Vagina (tissue), 2 donors: ENCODE data around the gene AHNAK2. TPM values are rescaled to one million over a fixed set of nuclear protein-coding genes. Genes with fewer than 3 reads are reported as not detected.
"Not testable (repeated sequence)": the region's sequence is repeated elsewhere in the genome, so short reads cannot be mapped to it uniquely, and the experiment has no call there.

Source experiments
- DNase-seq, 2 donors: peaks; one replicate each; pipeline ENCODE4 v3.0.0-alpha.2; 2017; ENCODE audit errors: extremely low spot score in 2 of 2
- H3K27ac ChIP-seq: fragments of 200-600 bp; sonication (generic); one replicate; pipeline ENCODE4 v1.5.1; 2019
- H3K27me3 ChIP-seq: fragments of 200-600 bp; sonication (generic); one replicate; pipeline ENCODE4 v1.5.1; 2019
- H3K36me3 ChIP-seq, 2 donors: fragments of 200-600 bp; sonication (generic); one replicate each; pipeline ENCODE4 v1.5.1; 2017 to 2019
- H3K4me1 ChIP-seq: fragments of 200-600 bp; sonication (generic); one replicate; pipeline ENCODE4 v1.5.1; 2019
- H3K4me3 ChIP-seq, 2 donors: fragments of 200-600 bp; sonication (generic); 1 replicate in 1 of 2; 2 replicates in 1 of 2; pipeline ENCODE4 v1.5.1; 2016 to 2019
- H3K9me3 ChIP-seq: fragments of 200-600 bp; sonication (generic); one replicate; pipeline ENCODE4 v1.5.1; 2019
- CTCF ChIP-seq, 3 experiments: fragments of 450-650 bp in 2 of 3; fragments of 200-600 bp in 1 of 3; sonication (generic) in 1 of 3; IDR thresholded peaks; one replicate each; pipeline ENCODE4 v1.5.1; 2017 to 2019; ENCODE audit warnings: antibody characterized with exemption in 3 of 3, mild to moderate bottlenecking in 2 of 3, moderate library complexity in 2 of 3
- POLR2A ChIP-seq, 2 donors: fragments of 450-650 bp; IDR thresholded peaks; one replicate each; pipeline ENCODE4 v1.6.1; 2017; ENCODE audit warnings: antibody characterized with exemption in 2 of 2, mild to moderate bottlenecking in 2 of 2, moderate library complexity in 2 of 2
- POLR2AphosphoS5 ChIP-seq, 2 donors: sonication (generic); formaldehyde crosslinking; IDR thresholded peaks; one replicate each; pipeline ENCODE4 v1.9.0; 2017; ENCODE audit warnings: antibody characterized with exemption in 2 of 2, mild to moderate bottlenecking in 2 of 2, low read depth in 1 of 2; ENCODE audit not compliant: insufficient read depth in 1 of 2
- intact Hi-C: fragments of 100-400 bp; cut with DNase I; formaldehyde crosslinking; loops from one replicate; pipeline ENCODE4 v1.15.1; 2023
- total RNA-seq: library from RNA; depleted of rRNA; stranded (reverse); fragments of >200 nt; gene quantifications from one replicate; pipeline ENCODE4 v1.2.3, GENCODE V29; 2016

Gene AHNAK2
- total RNA-seq, 1 donor from 2014 or later: 180 TPM

GRCh38 chr14:104891664-104892530 is 86.3 kb downstream of the AHNAK2 start:
- Histone ChIP-seq H3K27ac (no peak overlapping the region), H3K9me3 (no peaks in the 10 kb centered on the region), H3K27me3 (no peaks in the 10 kb centered on the region), H3K36me3 (peaks cover 0 to 4% of the 10 kb centered on the region in 2 donors), H3K4me1 (peaks cover 13% of the 10 kb centered on the region), H3K4me3 (no peak overlapping the region)
- no peak for DNase-seq
- intact Hi-C loops: no loop called here
- no peak for TF ChIP-seq CTCF (IDR thresholded peaks at IDR 0.05)
- no peak for TF ChIP-seq POLR2AphosphoS5 (IDR thresholded peaks at IDR 0.05; ENCODE audit: insufficient read depth in 1 of 2, low read depth in 1 of 2)
- no peak for TF ChIP-seq POLR2A (IDR thresholded peaks at IDR 0.05)

- Histone ChIP-seq H3K4me1 (peaks cover 9% of the 10 kb centered on the region), H3K27ac (no peak overlapping the region), H3K27me3 (no peaks in the 10 kb centered on the region), H3K36me3 (peaks cover 0 to 10% of the 10 kb centered on the region in 2 donors), H3K4me3 (no peak overlapping the region), H3K9me3 (no peaks in the 10 kb centered on the region)
- no peak for DNase-seq
- intact Hi-C loops: no loop called here
- TF ChIP-seq POLR2AphosphoS5 (IDR thresholded peaks at IDR 0.05; ENCODE audit: insufficient read depth in 1 of 2, low read depth in 1 of 2) (no peak), CTCF (IDR thresholded peaks at IDR 0.05) (no peak), POLR2A (IDR thresholded peaks at IDR 0.05) (no peak)
Measured at GRCh38 chr14:104891121-104891551, 87.0 kb downstream of the AHNAK2 start.

- H3K27ac ChIP-seq, intact Hi-C loops, H3K4me3 ChIP-seq, H3K27me3 ChIP-seq, H3K4me1 ChIP-seq, DNase-seq, H3K9me3 ChIP-seq: not testable (repeated sequence)
- H3K36me3 ChIP-seq: peaks cover 0 to 18% of the 10 kb centered on the region in 2 donors
Measured at GRCh38 chr14:104890292-104890691, 87.9 kb downstream of the AHNAK2 start.

GRCh38 chr14:104889375-104889757 is 88.8 kb downstream of the AHNAK2 start:
- H3K36me3 ChIP-seq: peaks cover 0 to 19% of the 10 kb centered on the region in 2 donors
- TF ChIP-seq CTCF (IDR thresholded peaks at IDR 0.05) (no peak), POLR2AphosphoS5 (IDR thresholded peaks at IDR 0.05; ENCODE audit: insufficient read depth in 1 of 2, low read depth in 1 of 2) (no peak), POLR2A (IDR thresholded peaks at IDR 0.05) (no peak)
- H3K9me3 ChIP-seq: no peaks in the 10 kb centered on the region
- no peak overlapping the region for H3K27ac ChIP-seq
- no peaks in the 10 kb centered on the region for H3K27me3 ChIP-seq
- no peaks in the 10 kb centered on the region for H3K4me1 ChIP-seq
- DNase-seq: no peak
- H3K4me3 ChIP-seq: no peak overlapping the region
- intact Hi-C loops: no loop called here

- no peaks in the 10 kb centered on the region for H3K9me3 ChIP-seq
- H3K27ac ChIP-seq: no peak overlapping the region
- TF ChIP-seq POLR2AphosphoS5 (IDR thresholded peaks at IDR 0.05; ENCODE audit: insufficient read depth in 1 of 2, low read depth in 1 of 2) (no peak), POLR2A (IDR thresholded peaks at IDR 0.05) (no peak)
- intact Hi-C loops: no loop called here
- DNase-seq: no peak
- no peaks in the 10 kb centered on the region for H3K27me3 ChIP-seq
- H3K4me3 ChIP-seq: no peak overlapping the region
- no peaks in the 10 kb centered on the region for H3K4me1 ChIP-seq
- peaks cover 0 to 25% of the 10 kb centered on the region in 2 donors for H3K36me3 ChIP-seq
Measured at GRCh38 chr14:104888489-104889374, 89.4 kb downstream of the AHNAK2 start.
